ENCODE data around the gene WTIP. TPM values are rescaled to one million over a fixed set of nuclear protein-coding genes. Genes with fewer than 3 reads are reported as not detected.

Gene WTIP
- total and polyA plus RNA-seq, 2 of the 4 experiments (the other 2 are of a cell fraction) = 30.3 to 48.9 TPM

DNA sequence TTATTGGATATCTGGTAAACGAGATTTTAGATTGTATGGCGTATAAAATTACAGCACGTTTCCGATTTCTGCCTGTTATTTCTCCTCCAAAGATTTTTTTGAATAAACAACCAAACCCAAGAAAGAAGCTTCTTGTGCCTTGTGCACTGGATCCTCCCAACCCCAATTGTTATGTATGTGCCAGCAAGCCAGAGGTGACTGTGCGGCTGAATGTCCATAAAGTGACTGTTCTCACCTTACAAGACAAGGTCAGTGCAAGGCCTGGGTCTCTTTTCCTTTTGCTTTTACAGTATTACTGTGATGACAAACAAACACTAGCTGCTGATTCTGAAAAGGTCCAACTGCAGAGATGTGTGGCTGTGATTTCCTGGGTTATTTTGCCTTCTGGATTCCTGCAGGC, 22.9 kb upstream of the WTIP start:
- no peak overlapping the region for H2BK20ac ChIP-seq (ENCODE audit: low read depth, low read length)
- WGBS, 2 experiments (ENCODE audit: extremely low coverage in 2 of 2, insufficient read length in 1 of 2) = no CpG with 5 or more reads among the region's 5 CpGs
- H4K5ac ChIP-seq (ENCODE audit: low read depth, low read length) = no peak overlapping the region
- no peak overlapping the region for H2BK5ac ChIP-seq (ENCODE audit: low read depth, low read length, poor library complexity, severe bottlenecking)
- H3K4me1 ChIP-seq (ENCODE audit: control insufficient read depth, insufficient read depth, low read length) = peaks cover 11% of the 10 kb centered on the region
- H4K8ac ChIP-seq (ENCODE audit: low read depth in 2 of 2, low read length in 2 of 2) = no peak overlapping the region
- intact Hi-C loops (cut with micrococcal nuclease) (no loop called here), in situ Hi-C loops (cut with MboI; ENCODE audit: low sequenced_read_pairs) (no loop called here), dilution Hi-C loops (cut with HindIII; ENCODE audit: low sequenced_read_pairs, unreplicated experiment) (no loop called here)
- H2BK120ac ChIP-seq (ENCODE audit: low read depth, low read length) = no peak overlapping the region
- H3K14ac ChIP-seq (replicated peaks; ENCODE audit: low read depth, low read length) = no peak overlapping the region
- no peak for ATAC-seq (ENCODE audit: low read depth)
- H3K23ac ChIP-seq (ENCODE audit: low read depth, low read length) = no peak overlapping the region
- H2AFZ ChIP-seq (replicated peaks; ENCODE audit: low read length, poor library complexity) = no peak overlapping the region
- H3K56ac ChIP-seq (ENCODE audit: extremely low read depth, insufficient read depth, low read length) = no peak overlapping the region
- no peak overlapping the region for H4K91ac ChIP-seq (ENCODE audit: insufficient read depth, low read depth, low read length)
- no peak overlapping the region for H2BK15ac ChIP-seq (ENCODE audit: low read depth, low read length)
- no peak overlapping the region for H2AK9ac ChIP-seq (replicated peaks; ENCODE audit: low read depth, low read length, poor library complexity)
- BruUV-seq (replicated peaks) = no TSS peak
- H3K4me3 ChIP-seq (ENCODE audit: insufficient read depth, low read depth, low read length) = no peak overlapping the region
- H2AK5ac ChIP-seq (ENCODE audit: low read depth, low read length) = no peak overlapping the region
- TF ChIP-seq BHLHE40 (IDR thresholded peaks at IDR 0.05; ENCODE audit: low read depth, low read length) (no peak), MXI1 (IDR thresholded peaks at IDR 0.05; ENCODE audit: borderline replicate concordance, low read depth, low read length) (no peak), RCOR1 (IDR thresholded peaks at IDR 0.05; ENCODE audit: insufficient replicate concordance, low read length) (no peak), RAD21 (IDR thresholded peaks at IDR 0.05; ENCODE audit: low read length) (no peak), MAFK (IDR thresholded peaks at IDR 0.05; ENCODE audit: low read depth, low read length) (no peak), CEBPB (IDR thresholded peaks at IDR 0.05; ENCODE audit: low read depth, low read length) (no peak), FOS (IDR thresholded peaks at IDR 0.05; ENCODE audit: low read depth, low read length) (no peak), RFX5 (IDR thresholded peaks at IDR 0.05; ENCODE audit: low read depth, low read length) (no peak)
- TF ChIP-seq, protein P1, sequence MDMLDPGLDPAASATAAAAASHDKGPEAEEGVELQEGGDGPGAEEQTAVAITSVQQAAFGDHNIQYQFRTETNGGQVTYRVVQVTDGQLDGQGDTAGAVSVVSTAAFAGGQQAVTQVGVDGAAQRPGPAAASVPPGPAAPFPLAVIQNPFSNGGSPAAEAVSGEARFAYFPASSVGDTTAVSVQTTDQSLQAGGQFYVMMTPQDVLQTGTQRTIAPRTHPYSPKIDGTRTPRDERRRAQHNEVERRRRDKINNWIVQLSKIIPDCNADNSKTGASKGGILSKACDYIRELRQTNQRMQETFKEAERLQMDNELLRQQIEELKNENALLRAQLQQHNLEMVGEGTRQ (IDR thresholded peaks at IDR 0.05; ENCODE audit: low read depth, low read length) = no peak
- TF ChIP-seq, protein P2, sequence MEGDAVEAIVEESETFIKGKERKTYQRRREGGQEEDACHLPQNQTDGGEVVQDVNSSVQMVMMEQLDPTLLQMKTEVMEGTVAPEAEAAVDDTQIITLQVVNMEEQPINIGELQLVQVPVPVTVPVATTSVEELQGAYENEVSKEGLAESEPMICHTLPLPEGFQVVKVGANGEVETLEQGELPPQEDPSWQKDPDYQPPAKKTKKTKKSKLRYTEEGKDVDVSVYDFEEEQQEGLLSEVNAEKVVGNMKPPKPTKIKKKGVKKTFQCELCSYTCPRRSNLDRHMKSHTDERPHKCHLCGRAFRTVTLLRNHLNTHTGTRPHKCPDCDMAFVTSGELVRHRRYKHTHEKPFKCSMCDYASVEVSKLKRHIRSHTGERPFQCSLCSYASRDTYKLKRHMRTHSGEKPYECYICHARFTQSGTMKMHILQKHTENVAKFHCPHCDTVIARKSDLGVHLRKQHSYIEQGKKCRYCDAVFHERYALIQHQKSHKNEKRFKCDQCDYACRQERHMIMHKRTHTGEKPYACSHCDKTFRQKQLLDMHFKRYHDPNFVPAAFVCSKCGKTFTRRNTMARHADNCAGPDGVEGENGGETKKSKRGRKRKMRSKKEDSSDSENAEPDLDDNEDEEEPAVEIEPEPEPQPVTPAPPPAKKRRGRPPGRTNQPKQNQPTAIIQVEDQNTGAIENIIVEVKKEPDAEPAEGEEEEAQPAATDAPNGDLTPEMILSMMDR (conservative IDR thresholded peaks at IDR 0.05; ENCODE audit: low read depth, low read length) = no peak
- peaks cover 42 to 78% of the 10 kb centered on the region in 2 experiments for H3K79me1 ChIP-seq (ENCODE audit: low read depth in 1 of 2, low read length in 2 of 2)
- H4K20me1 ChIP-seq (ENCODE audit: insufficient read depth, low read length) = peaks cover 37% of the 10 kb centered on the region
- peaks cover 7% of the 10 kb centered on the region for H3K9me1 ChIP-seq (ENCODE audit: insufficient read depth, low read length)
- DNase-seq = no peak
- ChIA-PET CTCF (no interaction called here), POLR2A (ENCODE audit: unreplicated experiment) (no interaction called here)
- no peak overlapping the region for H3K9ac ChIP-seq (ENCODE audit: low read depth, low read length)
- no peak overlapping the region for H3K4me2 ChIP-seq (ENCODE audit: low read depth, low read length)
- H3K4ac ChIP-seq (ENCODE audit: low read depth, low read length) = no peak overlapping the region
- peaks cover 49% of the 10 kb centered on the region for H3K36me3 ChIP-seq (ENCODE audit: control insufficient read depth, insufficient read depth, low read length)
- no peak overlapping the region for H3K27ac ChIP-seq (ENCODE audit: insufficient read depth, low read length)
- no peaks in the 10 kb centered on the region for H3K27me3 ChIP-seq (ENCODE audit: control insufficient read depth, insufficient read depth, low read length)
- H3K18ac ChIP-seq (ENCODE audit: low read depth, low read length) = no peak overlapping the region
- no peaks in the 10 kb centered on the region for H3K9me3 ChIP-seq (ENCODE audit: control insufficient read depth, insufficient read depth, low read length)
